HL-60 (cell line): ENCODE results near the gene DSCAML1.

ENCODE experiments used
- DNase-seq, 2 experiments: peaks; one replicate each; pipeline ENCODE4 v3.0.0-alpha.2; 2010 to 2020; ENCODE audit warnings: low read depth in 1 of 2, low spot score in 1 of 2
- H3K27ac ChIP-seq: fragments of 250-450 bp; sonication (Bioruptor Pico); replicated peaks from 2 replicates; pipeline ENCODE4 v1.5.1; 2020; ENCODE audit warnings: mild to moderate bottlenecking, moderate library complexity
- H3K27me3 ChIP-seq: fragments of 250-450 bp; sonication (Bioruptor Pico); 2 replicates; pipeline ENCODE4 v1.5.1; 2021; ENCODE audit warnings: mild to moderate bottlenecking, moderate library complexity; ENCODE audit not compliant: insufficient read depth, poor library complexity, severe bottlenecking
- H3K4me3 ChIP-seq: replicated peaks from 2 replicates; pipeline ENCODE4 v1.5.1; 2011; ENCODE audit warnings: mild to moderate bottlenecking, control low read depth, low read length; ENCODE audit not compliant: insufficient read depth
- CTCF ChIP-seq: IDR thresholded peaks from one replicate; pipeline ENCODE4 v1.5.1; 2011; ENCODE audit warnings: low read length, control low read depth, inconsistent platforms; ENCODE audit not compliant: insufficient read depth
- GABPA ChIP-seq: IDR thresholded peaks from 2 replicates; pipeline ENCODE4 v1.6.1; 2012; ENCODE audit warnings: low read depth
- POLR2AphosphoS5 ChIP-seq: IDR thresholded peaks from 2 replicates; pipeline ENCODE4 v1.6.1; 2012; ENCODE audit warnings: low read depth
- REST ChIP-seq: IDR thresholded peaks from 2 replicates; pipeline ENCODE4 v1.6.1; 2012; ENCODE audit warnings: low read depth; ENCODE audit not compliant: insufficient replicate concordance
- SPI1 ChIP-seq: IDR thresholded peaks from 2 replicates; pipeline ENCODE4 v1.6.1; 2012; ENCODE audit warnings: low read depth, mild to moderate bottlenecking, borderline replicate concordance

Gene DSCAML1

GRCh38 chr11:117454564-117454917 is 342.5 kb downstream of the DSCAML1 start:
- Histone ChIP-seq H3K27ac (no peak overlapping the region), H3K27me3 (no peaks in the 10 kb centered on the region), H3K4me3 (no peak overlapping the region)
- no peak for DNase-seq
- TF ChIP-seq POLR2AphosphoS5, result no peak
- TF ChIP-seq SPI1, result no peak
- TF ChIP-seq CTCF, result no peak
- TF ChIP-seq REST, result no peak
- TF ChIP-seq GABPA, result no peak

GRCh38 chr11:117453886-117454563 is 343.0 kb downstream of the DSCAML1 start:
- no peak for TF ChIP-seq GABPA
- no peak for TF ChIP-seq CTCF
- TF ChIP-seq REST, result no peak
- no peak for TF ChIP-seq SPI1
- no peak for TF ChIP-seq POLR2AphosphoS5
- H3K27ac ChIP-seq, result no peak overlapping the region
- DNase-seq, result no peak
- no peaks in the 10 kb centered on the region for H3K27me3 ChIP-seq
- no peak overlapping the region for H3K4me3 ChIP-seq

- TF ChIP-seq SPI1, result no peak
- TF ChIP-seq POLR2AphosphoS5, result no peak
- TF ChIP-seq GABPA, result no peak
- no peak for TF ChIP-seq CTCF
- no peak for TF ChIP-seq REST
- Histone ChIP-seq H3K4me3 (no peak overlapping the region), H3K27me3 (peaks cover 11% of the 10 kb centered on the region), H3K27ac (no peak overlapping the region)
- DNase-seq, result no peak
Observed at GRCh38 chr11:117449111-117449693, 347.8 kb downstream of the DSCAML1 start.
